ENCODE results near the gene MYOT. TPM values are rescaled to one million over a fixed set of nuclear protein-coding genes. Genes with fewer than 3 reads are reported as not detected.
A peak's percentile ranks its signal among the peaks of the same experiment; 100 is the strongest.

The MYOT gene
- total and polyA plus RNA-seq, 11 donors, result 6.2 to 374 (median 27.7) TPM

DNA sequence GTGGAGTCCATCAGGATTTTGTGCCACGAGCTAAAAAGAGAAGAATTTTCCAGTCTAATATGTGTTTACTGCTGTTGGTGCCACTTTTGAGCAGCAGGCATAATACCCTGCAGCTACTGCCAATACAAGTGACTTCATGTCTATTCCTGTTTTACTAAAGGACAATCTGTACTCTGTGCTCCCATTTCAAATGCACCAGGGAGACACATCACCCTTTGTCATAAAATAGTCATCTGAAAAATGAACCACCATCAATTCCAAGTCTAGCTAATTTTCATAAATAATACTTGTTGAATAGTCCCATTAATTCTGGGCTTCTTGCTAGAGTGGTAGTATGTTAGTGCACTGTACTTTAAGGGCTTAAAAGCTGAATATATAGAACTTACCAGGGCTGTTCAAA is 12.7 kb downstream of the MYOT start:
- Histone ChIP-seq H3K36me3 (peaks cover 0 to 27% (median 4%) of the 10 kb centered on the region in 9 donors), H3K4me1 (peaks cover 0 to 8% (median 1%) of the 10 kb centered on the region in 12 donors), H3K27ac (peak overlapping the region; percentile 63 to 91 (median 76)), H3K27me3 (no peaks in the 10 kb centered on the region), H3K4me3 (peak overlapping the region in 5 of 12 donors; percentile 4 to 27 (median 7)), H3K9me3 (no peaks in the 10 kb centered on the region)
- TF ChIP-seq POLR2A (IDR thresholded peaks at IDR 0.05) (peak in 1 of 2 donors; percentile 52), CTCF (IDR thresholded peaks at IDR 0.05) (no peak)
- peak; percentile 95 to 97 (median 96) for ATAC-seq
- intact Hi-C loops (cut with DNase I), result loop anchor here in 1 of 10 donors (5.0 kb wide), 1 partner anchor 43 kb away; no protein-coding TSS in a partner anchor
- WGBS, 4 donors, result 32 to 47% (median 44%) methylated on average over 1 of the region's 1 CpG
- DNase-seq, result no peak

DNA sequence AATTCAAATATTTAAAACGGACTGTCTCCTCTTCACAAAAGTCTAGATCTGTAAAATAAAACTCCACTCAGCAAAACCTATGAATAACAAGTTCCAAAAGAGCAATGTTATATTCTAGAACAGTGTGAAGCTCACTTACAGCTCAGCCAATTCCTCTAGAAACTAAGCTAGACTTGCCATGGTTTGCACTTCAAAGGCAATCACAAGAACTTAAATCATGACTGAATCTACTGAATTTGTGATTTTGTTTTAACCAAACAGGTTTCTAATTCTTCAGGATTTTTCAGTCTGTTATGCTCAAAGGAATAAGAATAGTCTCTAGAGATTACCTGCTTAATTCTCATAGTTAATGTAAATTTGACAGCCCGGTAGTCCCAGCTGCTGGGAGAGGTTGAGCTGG is 20.2 kb downstream of the MYOT start:
- H3K27me3 ChIP-seq, result no peaks in the 10 kb centered on the region
- no peak for DNase-seq
- H3K36me3 ChIP-seq, result peaks cover 0 to 10% (median 3%) of the 10 kb centered on the region in 9 donors
- H3K9me3 ChIP-seq, result no peaks in the 10 kb centered on the region
- TF ChIP-seq CTCF (IDR thresholded peaks at IDR 0.05) (no peak), POLR2A (IDR thresholded peaks at IDR 0.05) (no peak)
- peak overlapping the region; percentile 82 to 96 (median 91) for H3K27ac ChIP-seq
- peak overlapping the region; percentile 1 to 72 (median 59) for H3K4me3 ChIP-seq
- H3K4me1 ChIP-seq, result peaks cover 0 to 25% (median 8%) of the 10 kb centered on the region in 12 donors
- intact Hi-C loops (cut with DNase I), result loop anchor here in 3 of 10 donors (2.0 to 5.0 kb wide), 3 partner anchors 49 to 136 kb away; partner anchors contain the start of gene HNRNPA0 (in 1 of the 3)
- 60 to 75% (median 67%) methylated on average over 2 of the region's 2 CpGs for WGBS, 4 donors
- ATAC-seq, result no peak

- ATAC-seq, result no peak
- intact Hi-C loops (cut with DNase I), result loop anchor here in 2 of 10 donors (5.0 kb wide), 2 partner anchors 51 to 136 kb away; partner anchors contain the start of gene HNRNPA0 (in 1 of the 2)
These were observed 20.8 kb downstream of the MYOT start for GRCh38 chr5:137888466-137888862.

More at GRCh38 chr5:137888466-137888862, 20.8 kb downstream of the MYOT start:
- Histone ChIP-seq H3K36me3 (peaks cover 0 to 3% (median 0%) of the 10 kb centered on the region in 9 donors), H3K4me3 (peak overlapping the region; percentile 1 to 72 (median 59)), H3K27ac (peak overlapping the region; percentile 82 to 96 (median 91)), H3K27me3 (no peaks in the 10 kb centered on the region), H3K9me3 (no peaks in the 10 kb centered on the region), H3K4me1 (peaks cover 0 to 29% (median 9%) of the 10 kb centered on the region in 12 donors)
- no peak for DNase-seq
- WGBS, 4 donors, result 16 to 23% (median 21%) methylated on average over 7 of the region's 7 CpGs
- no peak for TF ChIP-seq POLR2A (IDR thresholded peaks at IDR 0.05)
- TF ChIP-seq CTCF (IDR thresholded peaks at IDR 0.05), result no peak

All from heart left ventricle (tissue), 16 donors.